ENCODE measurements around the gene NSUN3. TPM values are rescaled to one million over a fixed set of nuclear protein-coding genes. Genes with fewer than 3 reads are reported as not detected.

The NSUN3 gene
- total and polyA plus RNA-seq, 2 donors (not counting 1 experiment from before 2014, with no cell fraction given) = 6.5 to 25.7 TPM

DNA sequence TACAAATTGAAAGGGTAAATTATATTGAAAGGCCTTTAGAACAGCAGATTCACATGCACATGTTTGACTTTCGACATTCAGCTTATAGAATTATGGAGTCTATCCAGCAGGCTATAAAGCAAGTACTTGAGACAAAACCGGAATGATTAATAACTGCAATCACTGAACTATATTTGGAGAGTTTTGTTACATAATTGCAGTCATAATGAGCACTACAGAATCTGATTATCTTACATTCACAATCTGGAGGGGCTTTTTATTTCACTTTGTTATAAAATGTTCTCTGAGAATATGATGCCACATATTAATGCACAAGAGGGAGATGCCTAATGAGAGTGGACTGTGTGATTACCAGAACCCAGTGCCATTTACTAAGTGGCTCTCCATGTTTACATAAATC lies 64.3 kb downstream of the NSUN3 start:
- intact Hi-C loops (cut with micrococcal nuclease) = no loop called here
- peaks cover 1 to 17% of the 10 kb centered on the region in 2 experiments for H3K36me3 ChIP-seq (replicated peaks in 1 of 2; ENCODE audit: control extremely low read depth in 1 of 2, control insufficient read depth in 1 of 2, extremely low read depth in 1 of 2, insufficient read depth in 2 of 2, low read length in 1 of 2)
- DNase-seq (no peak), ATAC-seq (ENCODE audit: low read depth) (no peak)
- Mint-ChIP-seq H3K4me1 (no peaks in the 10 kb centered on the region), H3K9me3 (ENCODE audit: insufficient read depth) (no peaks in the 10 kb centered on the region), H3K27me3 (no peaks in the 10 kb centered on the region), H3K4me3 (no peak overlapping the region), H3K27ac (no peak overlapping the region)
- TF ChIP-seq EZH2 (IDR thresholded peaks at IDR 0.05; ENCODE audit: borderline replicate concordance, insufficient read depth, low read depth, low read length, poor library complexity, severe bottlenecking) = no peak
- TF ChIP-seq, protein P1, sequence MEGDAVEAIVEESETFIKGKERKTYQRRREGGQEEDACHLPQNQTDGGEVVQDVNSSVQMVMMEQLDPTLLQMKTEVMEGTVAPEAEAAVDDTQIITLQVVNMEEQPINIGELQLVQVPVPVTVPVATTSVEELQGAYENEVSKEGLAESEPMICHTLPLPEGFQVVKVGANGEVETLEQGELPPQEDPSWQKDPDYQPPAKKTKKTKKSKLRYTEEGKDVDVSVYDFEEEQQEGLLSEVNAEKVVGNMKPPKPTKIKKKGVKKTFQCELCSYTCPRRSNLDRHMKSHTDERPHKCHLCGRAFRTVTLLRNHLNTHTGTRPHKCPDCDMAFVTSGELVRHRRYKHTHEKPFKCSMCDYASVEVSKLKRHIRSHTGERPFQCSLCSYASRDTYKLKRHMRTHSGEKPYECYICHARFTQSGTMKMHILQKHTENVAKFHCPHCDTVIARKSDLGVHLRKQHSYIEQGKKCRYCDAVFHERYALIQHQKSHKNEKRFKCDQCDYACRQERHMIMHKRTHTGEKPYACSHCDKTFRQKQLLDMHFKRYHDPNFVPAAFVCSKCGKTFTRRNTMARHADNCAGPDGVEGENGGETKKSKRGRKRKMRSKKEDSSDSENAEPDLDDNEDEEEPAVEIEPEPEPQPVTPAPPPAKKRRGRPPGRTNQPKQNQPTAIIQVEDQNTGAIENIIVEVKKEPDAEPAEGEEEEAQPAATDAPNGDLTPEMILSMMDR (IDR thresholded peaks at IDR 0.05) = no peak
- no peak overlapping the region for H3K4me2 ChIP-seq (replicated peaks; ENCODE audit: low read depth, low read length, poor library complexity, severe bottlenecking)
- no peaks in the 10 kb centered on the region for H3K79me2 ChIP-seq (ENCODE audit: control insufficient read depth, insufficient read depth, low read length)
- no peak overlapping the region for H3K27ac ChIP-seq (ENCODE audit: low read length in 2 of 2)
- no peaks in the 10 kb centered on the region for H3K4me1 ChIP-seq (ENCODE audit: control insufficient read depth in 2 of 2, insufficient read depth in 2 of 2, low read length in 2 of 2)
- H2AFZ ChIP-seq (ENCODE audit: insufficient read depth, low read depth, low read length, poor library complexity, severe bottlenecking) = no peak overlapping the region
- H3K9ac ChIP-seq (ENCODE audit: low read length) = no peak overlapping the region
- ChIA-PET POLR2A (no interaction called here), CTCF (interaction anchor here (0.6 kb wide), 1 partner anchor 77 kb away, joined by 4 read pairs; no protein-coding TSS in a partner anchor)
- no peaks in the 10 kb centered on the region for H3K9me3 ChIP-seq (ENCODE audit: control extremely low read depth in 1 of 3, control insufficient read depth in 2 of 3, insufficient read depth in 1 of 3, low read length in 2 of 3)
- H3K4me3 ChIP-seq (ENCODE audit: control extremely low read depth in 1 of 5, extremely low read depth in 1 of 5, insufficient read depth in 1 of 5, low read depth in 2 of 5, low read length in 4 of 5) = no peak overlapping the region
- no peaks in the 10 kb centered on the region for H4K20me1 ChIP-seq (ENCODE audit: control insufficient read depth, insufficient read depth, low read length, poor library complexity, severe bottlenecking)
- H3K27me3 ChIP-seq (replicated peaks in 1 of 4; ENCODE audit: control extremely low read depth in 1 of 4, control insufficient read depth in 3 of 4, insufficient read depth in 4 of 4, low read length in 3 of 4) = no peaks in the 10 kb centered on the region
- WGBS (ENCODE audit: insufficient coverage) = no CpG with 5 or more reads among the region's 2 CpGs

DNA sequence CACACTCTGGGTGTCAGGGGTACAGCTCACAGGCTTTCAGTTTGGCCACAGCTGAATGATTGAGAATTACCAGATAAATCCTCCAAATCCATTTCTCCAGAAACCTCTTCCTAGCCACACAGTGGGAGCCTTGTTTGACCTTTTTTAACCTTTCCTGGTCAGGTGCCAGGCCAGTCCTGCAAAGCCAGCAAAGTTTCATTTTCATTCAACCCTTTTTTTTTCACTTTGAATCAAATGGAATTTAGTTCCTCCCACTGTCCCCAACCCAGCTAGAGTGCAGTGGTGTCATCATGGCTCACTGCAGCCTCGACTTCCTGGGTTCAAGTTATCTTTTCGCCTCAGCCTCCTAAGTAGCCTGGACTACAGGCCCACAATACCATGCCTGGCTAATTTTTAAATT lies 67.8 kb downstream of the NSUN3 start:
- H3K9me3 Mint-ChIP-seq (ENCODE audit: insufficient read depth) = peaks cover 2% of the 10 kb centered on the region
- no peaks in the 10 kb centered on the region for H3K79me2 ChIP-seq (ENCODE audit: control insufficient read depth, insufficient read depth, low read length)
- whole genome bisulfite sequencing (ENCODE audit: insufficient coverage) = no CpG with 5 or more reads among the region's 2 CpGs

More for the DNA sequence above, 67.8 kb downstream of the NSUN3 start:
- Histone ChIP-seq H4K20me1 (ENCODE audit: control insufficient read depth, insufficient read depth, low read length, poor library complexity, severe bottlenecking) (no peaks in the 10 kb centered on the region), H3K27ac (ENCODE audit: low read length in 2 of 2) (no peak overlapping the region), H3K9me3 (ENCODE audit: control extremely low read depth in 1 of 3, control insufficient read depth in 2 of 3, insufficient read depth in 1 of 3, low read length in 2 of 3) (no peaks in the 10 kb centered on the region), H3K27me3 (replicated peaks in 1 of 4; ENCODE audit: control extremely low read depth in 1 of 4, control insufficient read depth in 3 of 4, insufficient read depth in 4 of 4, low read length in 3 of 4) (no peaks in the 10 kb centered on the region), H3K36me3 (replicated peaks in 1 of 2; ENCODE audit: control extremely low read depth in 1 of 2, control insufficient read depth in 1 of 2, extremely low read depth in 1 of 2, insufficient read depth in 2 of 2, low read length in 1 of 2) (peaks cover 1 to 13% of the 10 kb centered on the region in 2 experiments), H3K4me1 (ENCODE audit: control insufficient read depth in 2 of 2, insufficient read depth in 2 of 2, low read length in 2 of 2) (no peaks in the 10 kb centered on the region), H2AFZ (ENCODE audit: insufficient read depth, low read depth, low read length, poor library complexity, severe bottlenecking) (no peak overlapping the region), H3K4me3 (ENCODE audit: control extremely low read depth in 1 of 5, extremely low read depth in 1 of 5, insufficient read depth in 1 of 5, low read depth in 2 of 5, low read length in 4 of 5) (no peak overlapping the region), H3K4me2 (replicated peaks; ENCODE audit: low read depth, low read length, poor library complexity, severe bottlenecking) (no peak overlapping the region), H3K9ac (ENCODE audit: low read length) (no peak overlapping the region)
- DNase-seq = no peak
- Mint-ChIP-seq H3K4me3 (no peak overlapping the region), H3K4me1 (no peaks in the 10 kb centered on the region), H3K27me3 (no peaks in the 10 kb centered on the region), H3K27ac (no peak overlapping the region)
- CTCF ChIA-PET = no interaction called here
- POLR2A ChIA-PET = no interaction called here
- ATAC-seq (ENCODE audit: low read depth) = no peak
- no peak for TF ChIP-seq EZH2 (IDR thresholded peaks at IDR 0.05; ENCODE audit: borderline replicate concordance, insufficient read depth, low read depth, low read length, poor library complexity, severe bottlenecking)
- TF ChIP-seq, protein P1 (IDR thresholded peaks at IDR 0.05) = no peak
- intact Hi-C loops (cut with micrococcal nuclease) = no loop called here
